OCI-LY7 (cell line): Measurements from ENCODE around the gene TNFAIP1.

Source experiments
- CTCF ChIP-seq: fragments of 200-600 bp; sonication (generic); conservative IDR thresholded peaks from 2 replicates; pipeline ENCODE4 v1.5.1; 2014; ENCODE audit warnings: mild to moderate bottlenecking, antibody characterized with exemption, low read length, moderate library complexity, mixed read lengths
- EZH2phosphoT487 ChIP-seq: fragments of 200-600 bp; sonication (generic); IDR thresholded peaks from 2 replicates; pipeline ENCODE4 v1.6.1; 2018; ENCODE audit warnings: low read depth, borderline replicate concordance, mild to moderate bottlenecking, mixed run types, antibody characterized with exemption, low read length, moderate library complexity, mixed read lengths

GRCh38 chr17:28391401-28391800 lies 55.8 kb downstream of the TNFAIP1 start:
- TF ChIP-seq CTCF (no peak), EZH2phosphoT487 (no peak)
